Measurements from ENCODE around the gene WWOX. TPM values are rescaled to one million over a fixed set of nuclear protein-coding genes. Genes with fewer than 3 reads are reported as not detected.

Gene WWOX
- total RNA-seq, 1 donor from 2014 or later, result 43.2 TPM

DNA sequence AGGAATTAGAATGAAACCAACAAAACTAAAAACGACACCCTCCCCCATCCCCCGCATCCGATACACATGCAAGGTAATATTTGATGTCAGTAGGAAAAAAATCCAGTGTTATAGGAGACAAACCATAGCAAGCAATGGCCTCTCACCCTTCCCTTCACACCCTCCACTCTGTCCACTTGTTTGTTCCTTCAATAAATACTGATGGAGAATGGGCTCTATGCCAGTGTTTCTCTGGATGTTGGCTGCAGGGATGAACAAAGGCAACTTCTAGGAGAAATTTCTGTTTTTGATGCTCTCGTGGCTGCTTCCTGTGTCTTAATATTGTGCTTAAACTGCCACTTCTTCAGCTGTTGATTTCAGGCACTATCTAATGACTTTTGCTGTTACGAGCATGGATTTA lies 98.8 kb downstream of the WWOX start:
- Mint-ChIP-seq H3K9me3 (ENCODE audit: low read depth) (peaks cover 3% of the 10 kb centered on the region), H3K4me1 (ENCODE audit: low read depth) (peaks cover 24% of the 10 kb centered on the region), H3K36me3 (ENCODE audit: insufficient read depth) (peaks cover 1% of the 10 kb centered on the region), H3K4me3 (ENCODE audit: low read depth) (no peak overlapping the region), H3K27me3 (no peaks in the 10 kb centered on the region), H3K27ac (no peak overlapping the region)
- no peak for DNase-seq (ENCODE audit: low spot score, unreplicated experiment)
- TF ChIP-seq, protein P1, sequence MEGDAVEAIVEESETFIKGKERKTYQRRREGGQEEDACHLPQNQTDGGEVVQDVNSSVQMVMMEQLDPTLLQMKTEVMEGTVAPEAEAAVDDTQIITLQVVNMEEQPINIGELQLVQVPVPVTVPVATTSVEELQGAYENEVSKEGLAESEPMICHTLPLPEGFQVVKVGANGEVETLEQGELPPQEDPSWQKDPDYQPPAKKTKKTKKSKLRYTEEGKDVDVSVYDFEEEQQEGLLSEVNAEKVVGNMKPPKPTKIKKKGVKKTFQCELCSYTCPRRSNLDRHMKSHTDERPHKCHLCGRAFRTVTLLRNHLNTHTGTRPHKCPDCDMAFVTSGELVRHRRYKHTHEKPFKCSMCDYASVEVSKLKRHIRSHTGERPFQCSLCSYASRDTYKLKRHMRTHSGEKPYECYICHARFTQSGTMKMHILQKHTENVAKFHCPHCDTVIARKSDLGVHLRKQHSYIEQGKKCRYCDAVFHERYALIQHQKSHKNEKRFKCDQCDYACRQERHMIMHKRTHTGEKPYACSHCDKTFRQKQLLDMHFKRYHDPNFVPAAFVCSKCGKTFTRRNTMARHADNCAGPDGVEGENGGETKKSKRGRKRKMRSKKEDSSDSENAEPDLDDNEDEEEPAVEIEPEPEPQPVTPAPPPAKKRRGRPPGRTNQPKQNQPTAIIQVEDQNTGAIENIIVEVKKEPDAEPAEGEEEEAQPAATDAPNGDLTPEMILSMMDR (IDR thresholded peaks at IDR 0.05; ENCODE audit: unreplicated experiment), result no peak

DNA sequence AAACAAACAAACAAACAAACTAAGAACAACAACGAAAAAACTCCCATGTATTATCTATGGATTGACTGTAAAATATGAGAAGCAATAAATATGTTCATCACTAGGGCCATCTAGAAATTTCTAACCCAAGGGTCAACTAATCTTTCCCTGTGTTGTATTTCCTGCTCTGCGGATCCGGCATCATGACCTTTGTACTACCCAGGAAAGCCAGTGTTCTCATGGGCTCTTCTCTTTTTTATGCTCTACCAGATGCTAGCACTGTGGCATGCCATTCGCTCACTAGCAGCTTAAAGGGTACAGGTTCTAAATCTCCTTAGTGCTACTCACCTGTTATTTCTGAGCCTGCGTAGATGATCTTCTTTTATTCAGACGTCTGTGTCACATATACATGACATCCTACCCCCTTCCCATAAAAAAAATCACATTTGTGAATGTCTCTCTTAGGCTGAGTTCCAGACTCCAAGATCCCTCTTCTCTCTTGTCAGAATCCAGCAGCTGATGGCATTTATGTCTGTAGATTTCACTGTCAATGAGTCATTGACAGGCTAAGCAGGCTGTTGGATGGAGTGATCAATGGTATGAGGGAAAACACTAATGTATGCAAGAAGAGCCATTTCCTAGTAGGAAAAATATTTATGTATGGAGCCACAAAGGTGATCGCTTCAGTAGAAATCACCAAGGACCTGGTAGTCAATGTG lies 100.0 kb downstream of the WWOX start:
- no peaks in the 10 kb centered on the region for H3K27me3 Mint-ChIP-seq
- H3K27ac Mint-ChIP-seq, result peak overlapping the region; percentile 8
- DNase-seq (ENCODE audit: low spot score, unreplicated experiment), result no peak
- H3K36me3 Mint-ChIP-seq (ENCODE audit: insufficient read depth), result peaks cover 3% of the 10 kb centered on the region
- TF ChIP-seq, protein P1 (IDR thresholded peaks at IDR 0.05; ENCODE audit: unreplicated experiment), result no peak
- H3K4me3 Mint-ChIP-seq (ENCODE audit: low read depth), result no peak overlapping the region
- peaks cover 5% of the 10 kb centered on the region for H3K9me3 Mint-ChIP-seq (ENCODE audit: low read depth)
- peaks cover 24% of the 10 kb centered on the region for H3K4me1 Mint-ChIP-seq (ENCODE audit: low read depth)

DNA sequence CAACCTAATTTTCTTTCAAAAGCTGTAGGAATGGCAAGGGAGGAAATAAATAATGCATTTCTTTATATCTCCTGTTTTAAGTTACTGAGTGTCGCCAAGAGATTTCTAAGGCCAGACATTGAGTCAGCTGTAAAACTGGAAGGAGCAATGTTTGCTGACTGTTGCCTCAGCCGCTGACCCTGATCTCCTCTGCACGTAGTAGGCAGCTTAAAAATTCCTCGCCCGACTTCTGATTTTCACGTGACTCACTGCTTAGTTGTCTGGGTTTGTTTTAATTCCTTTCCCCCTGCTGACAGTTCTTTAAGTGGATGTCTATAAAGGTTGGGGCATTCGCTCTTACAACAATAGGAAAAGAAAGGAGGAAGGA lies 100.6 kb downstream of the WWOX start:
- no peak overlapping the region for H3K27ac Mint-ChIP-seq
- no peak for DNase-seq (ENCODE audit: low spot score, unreplicated experiment)
- H3K4me1 Mint-ChIP-seq (ENCODE audit: low read depth), result peaks cover 24% of the 10 kb centered on the region
- no peak overlapping the region for H3K4me3 Mint-ChIP-seq (ENCODE audit: low read depth)
- H3K27me3 Mint-ChIP-seq, result no peaks in the 10 kb centered on the region
- TF ChIP-seq, protein P1 (IDR thresholded peaks at IDR 0.05; ENCODE audit: unreplicated experiment), result no peak
- peaks cover 5% of the 10 kb centered on the region for H3K9me3 Mint-ChIP-seq (ENCODE audit: low read depth)
- H3K36me3 Mint-ChIP-seq (ENCODE audit: insufficient read depth), result peaks cover 5% of the 10 kb centered on the region

DNA sequence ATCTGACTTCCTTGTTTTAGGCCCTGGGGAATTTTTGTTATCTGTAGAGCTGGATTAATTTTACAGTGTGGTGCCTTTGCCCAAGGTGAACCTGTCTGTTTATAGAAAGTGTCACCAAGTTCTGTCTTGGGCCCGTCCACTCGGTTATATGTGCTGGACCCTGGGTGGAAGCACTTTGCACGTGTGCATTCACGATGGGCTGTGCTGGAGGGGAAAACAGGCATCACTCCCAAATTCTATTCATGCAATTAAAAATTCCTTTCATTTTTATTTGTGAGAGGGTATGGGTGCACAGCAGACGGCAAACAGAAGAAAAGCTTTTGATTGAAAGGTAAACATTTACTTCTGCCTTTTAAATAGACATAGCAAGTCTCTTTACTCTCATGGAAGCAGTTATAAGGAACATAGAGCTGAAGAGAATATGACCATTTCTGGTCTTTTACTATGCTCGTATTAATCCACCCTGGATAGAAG lies 101.2 kb downstream of the WWOX start:
- Mint-ChIP-seq H3K4me1 (ENCODE audit: low read depth) (peaks cover 24% of the 10 kb centered on the region), H3K27ac (peak overlapping the region; percentile 31), H3K9me3 (ENCODE audit: low read depth) (peaks cover 12% of the 10 kb centered on the region), H3K36me3 (ENCODE audit: insufficient read depth) (peaks cover 6% of the 10 kb centered on the region), H3K27me3 (no peaks in the 10 kb centered on the region), H3K4me3 (ENCODE audit: low read depth) (no peak overlapping the region)
- no peak for DNase-seq (ENCODE audit: low spot score, unreplicated experiment)
- TF ChIP-seq, protein P1 (IDR thresholded peaks at IDR 0.05; ENCODE audit: unreplicated experiment), result no peak

DNA sequence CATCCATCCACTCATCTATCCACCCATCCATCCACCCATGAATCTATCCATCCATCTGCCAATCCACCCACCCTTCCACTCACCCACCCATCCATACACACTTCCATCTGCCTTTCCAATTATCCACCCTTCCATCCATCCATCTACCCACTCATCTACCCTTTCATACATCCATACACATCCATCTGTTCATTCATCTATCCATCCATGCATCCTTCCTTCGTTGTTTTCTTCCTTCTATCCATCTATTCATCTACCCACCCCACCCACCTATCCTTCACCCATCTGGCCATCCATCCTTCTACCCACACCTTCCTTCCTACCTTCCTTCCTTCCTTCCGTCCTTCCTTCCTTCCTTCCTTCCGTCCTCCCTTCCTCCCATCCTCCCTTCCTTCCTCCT lies 106.1 kb downstream of the WWOX start:
- TF ChIP-seq, protein P1 (IDR thresholded peaks at IDR 0.05; ENCODE audit: unreplicated experiment), result no peak
- Mint-ChIP-seq H3K4me1 (ENCODE audit: low read depth) (peaks cover 31% of the 10 kb centered on the region), H3K4me3 (ENCODE audit: low read depth) (no peak overlapping the region), H3K36me3 (ENCODE audit: insufficient read depth) (peaks cover 6% of the 10 kb centered on the region), H3K27me3 (no peaks in the 10 kb centered on the region), H3K9me3 (ENCODE audit: low read depth) (peaks cover 13% of the 10 kb centered on the region), H3K27ac (no peak overlapping the region)
- DNase-seq (ENCODE audit: low spot score, unreplicated experiment), result no peak
